DOHH2 (cell line): ENCODE measurements around the gene ADGRB2.

Experiments used
- H3F3A ChIP-seq: fragments of 200-600 bp; sonication (generic), shearing (Covaris generic); 2 replicates; pipeline ENCODE4 v1.6.0; 2016; ENCODE audit warnings: antibody characterized with exemption, mild to moderate bottlenecking; ENCODE audit not compliant: control insufficient read depth, insufficient read depth
- H3K27ac ChIP-seq: fragments of 200-600 bp; sonication (generic); 2 replicates; pipeline ENCODE4 v1.5.1; 2014; ENCODE audit warnings: low read depth, mild to moderate bottlenecking, low read length, moderate library complexity
- H3K27me3 ChIP-seq: fragments of 200-600 bp; sonication (generic); 2 replicates; pipeline ENCODE4 v1.6.1; 2014; ENCODE audit warnings: mild to moderate bottlenecking, low read length, mixed read lengths; ENCODE audit not compliant: control insufficient read depth
- H3K36me3 ChIP-seq: fragments of 200-600 bp; sonication (generic); 2 replicates; pipeline ENCODE4 v1.6.1; 2014; ENCODE audit warnings: mild to moderate bottlenecking, low read length, moderate library complexity, mixed read lengths; ENCODE audit not compliant: control insufficient read depth
- H3K4me1 ChIP-seq: fragments of 200-600 bp; sonication (generic); 2 replicates; pipeline ENCODE4 v1.6.1; 2014; ENCODE audit warnings: mild to moderate bottlenecking, low read length, mixed read lengths; ENCODE audit not compliant: control insufficient read depth
- H3K4me2 ChIP-seq: fragments of 200-600 bp; sonication (generic); 2 replicates; pipeline ENCODE4 v1.6.0; 2014; ENCODE audit warnings: mild to moderate bottlenecking, low read length, moderate library complexity
- H3K4me3 ChIP-seq: fragments of 200-600 bp; sonication (generic); 2 replicates; pipeline ENCODE4 v1.5.1; 2014; ENCODE audit warnings: mild to moderate bottlenecking, low read length, mixed read lengths
- H3K79me2 ChIP-seq: fragments of 200-600 bp; sonication (generic); 2 replicates; pipeline ENCODE4 v1.6.1; 2014; ENCODE audit warnings: mild to moderate bottlenecking, low read length, mixed read lengths; ENCODE audit not compliant: control insufficient read depth
- H3K9me2 ChIP-seq: fragments of 200-600 bp; sonication (generic); replicated peaks from 2 replicates; pipeline ENCODE4 v1.6.1; 2014; ENCODE audit warnings: mild to moderate bottlenecking, low read length, mixed read lengths; ENCODE audit not compliant: control insufficient read depth
- H3K9me3 ChIP-seq: fragments of 200-600 bp; sonication (generic); 2 replicates; pipeline ENCODE4 v1.6.1; 2014; ENCODE audit warnings: antibody characterized with exemption, low read length, mixed read lengths; ENCODE audit not compliant: control insufficient read depth, insufficient read depth
- H4K20me1 ChIP-seq: fragments of 200-600 bp; sonication (generic); 2 replicates; pipeline ENCODE4 v1.6.0; 2014; ENCODE audit warnings: low read depth, mild to moderate bottlenecking, antibody characterized with exemption, low read length, moderate library complexity; ENCODE audit not compliant: control insufficient read depth, insufficient read depth
- CTCF ChIP-seq: fragments of 200-600 bp; sonication (generic); IDR thresholded peaks from one replicate; pipeline ENCODE4 v1.5.1; 2014; ENCODE audit warnings: antibody characterized with exemption, mild to moderate bottlenecking, low read depth, low read length; ENCODE audit not compliant: poor library complexity, severe bottlenecking
- EZH2phosphoT487 ChIP-seq: fragments of 200-600 bp; sonication (generic); IDR thresholded peaks from 2 replicates; pipeline ENCODE4 v1.6.1; 2017; ENCODE audit warnings: borderline replicate concordance, mild to moderate bottlenecking, antibody characterized with exemption, low read length, moderate library complexity, mixed read lengths

Gene ADGRB2

GRCh38 chr1:31769720-31770390 lies 5.7 kb upstream of the ADGRB2 start:
- H3K4me1 ChIP-seq, result peaks cover 31% of the 10 kb centered on the region
- no peaks in the 10 kb centered on the region for H3K79me2 ChIP-seq
- H3K4me2 ChIP-seq, result no peak overlapping the region
- H3F3A ChIP-seq, result peaks cover 5% of the 10 kb centered on the region; the same call in 1 of the 2 replicates
- peaks cover 6% of the 10 kb centered on the region; the same call in 1 of the 2 replicates for H4K20me1 ChIP-seq
- TF ChIP-seq EZH2phosphoT487, result no peak
- TF ChIP-seq CTCF, result no peak
- no peaks in the 10 kb centered on the region for H3K9me2 ChIP-seq
- H3K9me3 ChIP-seq, result no peaks in the 10 kb centered on the region
- H3K27me3 ChIP-seq, result peaks cover 57% of the 10 kb centered on the region
- H3K27ac ChIP-seq, result no peak overlapping the region
- no peaks in the 10 kb centered on the region for H3K36me3 ChIP-seq
- no peak overlapping the region for H3K4me3 ChIP-seq

- Histone ChIP-seq H3K36me3 (no peaks in the 10 kb centered on the region), H3K79me2 (no peaks in the 10 kb centered on the region), H3K27me3 (peaks cover 54% of the 10 kb centered on the region), H3F3A (peaks cover 5% of the 10 kb centered on the region; the same call in 1 of the 2 replicates), H3K4me2 (no peak overlapping the region), H4K20me1 (peaks cover 6% of the 10 kb centered on the region; the same call in 1 of the 2 replicates), H3K9me3 (no peaks in the 10 kb centered on the region), H3K27ac (no peak overlapping the region), H3K4me1 (peaks cover 37% of the 10 kb centered on the region), H3K4me3 (no peak overlapping the region), H3K9me2 (no peaks in the 10 kb centered on the region)
- no peak for TF ChIP-seq CTCF
- no peak for TF ChIP-seq EZH2phosphoT487
These were observed 5.0 kb upstream of the ADGRB2 start for GRCh38 chr1:31768939-31769704.

- Histone ChIP-seq H3K4me2 (no peak overlapping the region), H3K4me1 (peaks cover 40% of the 10 kb centered on the region), H3K36me3 (no peaks in the 10 kb centered on the region), H3F3A (peaks cover 5% of the 10 kb centered on the region; the same call in 1 of the 2 replicates), H3K9me2 (no peaks in the 10 kb centered on the region), H3K79me2 (no peaks in the 10 kb centered on the region), H3K9me3 (no peaks in the 10 kb centered on the region), H4K20me1 (peaks cover 6% of the 10 kb centered on the region; the same call in 1 of the 2 replicates), H3K27me3 (peaks cover 51% of the 10 kb centered on the region), H3K27ac (no peak overlapping the region), H3K4me3 (no peak overlapping the region)
- TF ChIP-seq EZH2phosphoT487, result no peak
These were observed 4.3 kb upstream of the ADGRB2 start for GRCh38 chr1:31768407-31768907.
